Nephron (organoid): Measurements from ENCODE around the gene ECI1.

Source experiments
- H3K27ac Mint-ChIP-seq, 3 experiments: 2 replicates each; pipeline ENCODE4 v1.8.0; 2020; ENCODE audit warnings: mixed read lengths in 3 of 3, mild to moderate bottlenecking in 2 of 3, moderate library complexity in 1 of 3
- H3K27me3 Mint-ChIP-seq: 2 replicates; pipeline ENCODE4 v1.8.0; 2021; ENCODE audit warnings: low read depth, mild to moderate bottlenecking, moderate library complexity, mixed read lengths
- H3K36me3 Mint-ChIP-seq: 2 replicates; pipeline ENCODE4 v1.8.0; 2020; ENCODE audit warnings: low read depth, mixed read lengths
- H3K4me1 Mint-ChIP-seq: 2 replicates; pipeline ENCODE4 v1.8.0; 2020; ENCODE audit warnings: mixed read lengths
- H3K4me3 Mint-ChIP-seq, 3 experiments: 2 replicates each; pipeline ENCODE4 v1.8.0; 2020; ENCODE audit warnings: mild to moderate bottlenecking in 3 of 3, mixed read lengths in 3 of 3, moderate library complexity in 2 of 3
- H3K9me3 Mint-ChIP-seq: 2 replicates; pipeline ENCODE4 v1.8.0; 2020; ENCODE audit warnings: mixed read lengths
- CTCF ChIP-seq, 3 experiments: fragments of 200-600 bp; sonication (generic); IDR thresholded peaks; one replicate each; pipeline ENCODE4 v1.5.0; 2021; ENCODE audit warnings: antibody characterized with exemption in 3 of 3; ENCODE audit not compliant: unreplicated experiment in 3 of 3

ECI1 gene

GRCh38 chr16:2233872-2234812 lies 17.2 kb downstream of the ECI1 start:
- Mint-ChIP-seq H3K4me3 (no peak overlapping the region), H3K27me3 (peaks cover 29% of the 10 kb centered on the region), H3K4me1 (no peaks in the 10 kb centered on the region), H3K27ac (no peak overlapping the region), H3K36me3 (peaks cover 4% of the 10 kb centered on the region), H3K9me3 (no peaks in the 10 kb centered on the region)
- no peak for TF ChIP-seq CTCF (IDR thresholded peaks at IDR 0.05; ENCODE audit: unreplicated experiment in 3 of 3)

- Mint-ChIP-seq H3K27ac (no peak overlapping the region), H3K36me3 (peaks cover 4% of the 10 kb centered on the region), H3K4me3 (no peak overlapping the region), H3K4me1 (no peaks in the 10 kb centered on the region), H3K27me3 (peaks cover 25% of the 10 kb centered on the region), H3K9me3 (no peaks in the 10 kb centered on the region)
- no peak for TF ChIP-seq CTCF (IDR thresholded peaks at IDR 0.05; ENCODE audit: unreplicated experiment in 3 of 3)
Observed at GRCh38 chr16:2233046-2233775, 18.2 kb downstream of the ECI1 start.

- Mint-ChIP-seq H3K27me3 (peaks cover 21% of the 10 kb centered on the region), H3K4me1 (no peaks in the 10 kb centered on the region), H3K27ac (no peak overlapping the region)
Observed at GRCh38 chr16:2232094-2232990, 19.0 kb downstream of the ECI1 start.

GRCh38 chr16:2231016-2231931 lies 20.1 kb downstream of the ECI1 start:
- no peak overlapping the region for H3K27ac Mint-ChIP-seq
- peaks cover 14% of the 10 kb centered on the region for H3K27me3 Mint-ChIP-seq
- H3K4me1 Mint-ChIP-seq: no peaks in the 10 kb centered on the region
- no peaks in the 10 kb centered on the region for H3K9me3 Mint-ChIP-seq
- peaks cover 4% of the 10 kb centered on the region for H3K36me3 Mint-ChIP-seq
- no peak overlapping the region for H3K4me3 Mint-ChIP-seq
- no peak for TF ChIP-seq CTCF (IDR thresholded peaks at IDR 0.05; ENCODE audit: unreplicated experiment in 3 of 3)

More at GRCh38 chr16:2232094-2232990, 19.0 kb downstream of the ECI1 start:
- H3K4me3 Mint-ChIP-seq: no peak overlapping the region
- no peaks in the 10 kb centered on the region for H3K9me3 Mint-ChIP-seq
- TF ChIP-seq CTCF (IDR thresholded peaks at IDR 0.05; ENCODE audit: unreplicated experiment in 3 of 3): no peak
- H3K36me3 Mint-ChIP-seq: peaks cover 4% of the 10 kb centered on the region

- no peaks in the 10 kb centered on the region for H3K9me3 Mint-ChIP-seq
- no peak for TF ChIP-seq CTCF (IDR thresholded peaks at IDR 0.05; ENCODE audit: unreplicated experiment in 3 of 3)
- H3K4me3 Mint-ChIP-seq: no peak overlapping the region
- no peak overlapping the region for H3K27ac Mint-ChIP-seq
- H3K4me1 Mint-ChIP-seq: no peaks in the 10 kb centered on the region
- H3K36me3 Mint-ChIP-seq: peaks cover 4% of the 10 kb centered on the region
- H3K27me3 Mint-ChIP-seq: peaks cover 5% of the 10 kb centered on the region
Observed at GRCh38 chr16:2230376-2230775, 21.0 kb downstream of the ECI1 start.
